Mesodermal cell (in vitro differentiated cells): ENCODE measurements around the gene AMMECR1.

Experiments
- H3K27ac ChIP-seq: 2 replicates; pipeline ENCODE4 v1.7.0; 2013; ENCODE audit warnings: mild to moderate bottlenecking, low read depth, low read length, moderate library complexity; ENCODE audit not compliant: severe bottlenecking
- H3K36me3 ChIP-seq: 2 replicates; pipeline ENCODE4 v1.7.1; 2013; ENCODE audit warnings: mild to moderate bottlenecking, low read length, moderate library complexity; ENCODE audit not compliant: control insufficient read depth, insufficient read depth
- H3K4me1 ChIP-seq: one replicate; pipeline ENCODE4 v1.7.1; 2013; ENCODE audit warnings: mild to moderate bottlenecking, low read length; ENCODE audit not compliant: insufficient read depth, control insufficient read depth, poor library complexity, severe bottlenecking
- H3K4me3 ChIP-seq: 2 replicates; pipeline ENCODE4 v1.7.0; 2013; ENCODE audit warnings: low read length, control low read depth, mild to moderate bottlenecking; ENCODE audit not compliant: insufficient read depth, poor library complexity, severe bottlenecking; ENCODE audit errors: extremely low read depth
- H3K9me3 ChIP-seq: 2 replicates; pipeline ENCODE4 v1.7.1; 2013; ENCODE audit warnings: mild to moderate bottlenecking, low read length, moderate library complexity; ENCODE audit not compliant: control insufficient read depth
- WGBS, 2 experiments: methylation state at CpG; one replicate each; pipeline ENCODE4 v1.1.5; 2013; ENCODE audit warnings: missing lambda C conversion rate in 2 of 2; ENCODE audit not compliant: insufficient coverage in 2 of 2; 5-methylcytosine and 5-hydroxymethylcytosine counted together

AMMECR1 gene

GRCh38 chrX:110214684-110215083, 103.2 kb downstream of the AMMECR1 start:
- WGBS, 2 experiments: no CpG with 5 or more reads among the region's 1 CpG

GRCh38 chrX:110213183-110213582, 104.7 kb downstream of the AMMECR1 start:
- Histone ChIP-seq H3K4me3 (no peak overlapping the region), H3K9me3 (no peaks in the 10 kb centered on the region), H3K4me1 (peaks cover 16% of the 10 kb centered on the region), H3K36me3 (no peaks in the 10 kb centered on the region), H3K27ac (no peak overlapping the region)
- WGBS, 2 experiments: no CpG with 5 or more reads among the region's 1 CpG

More at GRCh38 chrX:110214684-110215083, 103.2 kb downstream of the AMMECR1 start:
- no peaks in the 10 kb centered on the region for H3K36me3 ChIP-seq
- H3K4me3 ChIP-seq: no peak overlapping the region
- H3K9me3 ChIP-seq: no peaks in the 10 kb centered on the region
- H3K27ac ChIP-seq: no peak overlapping the region
- H3K4me1 ChIP-seq: peaks cover 12% of the 10 kb centered on the region

GRCh38 chrX:110212299-110212698, 105.6 kb downstream of the AMMECR1 start:
- Histone ChIP-seq H3K4me1 (peaks cover 17% of the 10 kb centered on the region), H3K4me3 (no peak overlapping the region), H3K36me3 (no peaks in the 10 kb centered on the region), H3K27ac (no peak overlapping the region), H3K9me3 (no peaks in the 10 kb centered on the region)
- no CpG with 5 or more reads among the region's 3 CpGs for WGBS, 2 experiments

GRCh38 chrX:110211340-110211739, 106.5 kb downstream of the AMMECR1 start:
- Histone ChIP-seq H3K4me1 (peaks cover 17% of the 10 kb centered on the region), H3K27ac (no peak overlapping the region), H3K4me3 (no peak overlapping the region), H3K36me3 (no peaks in the 10 kb centered on the region), H3K9me3 (no peaks in the 10 kb centered on the region)
- no CpG with 5 or more reads among the region's 1 CpG for WGBS, 2 experiments

GRCh38 chrX:110210417-110211139, 107.3 kb downstream of the AMMECR1 start:
- Histone ChIP-seq H3K9me3 (no peaks in the 10 kb centered on the region), H3K4me3 (no peak overlapping the region), H3K36me3 (no peaks in the 10 kb centered on the region), H3K4me1 (peaks cover 17% of the 10 kb centered on the region), H3K27ac (peak overlapping the region; percentile 69)
- 80 to 84% methylated on average over 1 to 2 of the region's 5 CpGs for WGBS, 2 experiments

GRCh38 chrX:110208092-110208491, 109.8 kb downstream of the AMMECR1 start:
- H3K36me3 ChIP-seq: no peaks in the 10 kb centered on the region
- H3K27ac ChIP-seq: no peak overlapping the region
- H3K9me3 ChIP-seq: no peaks in the 10 kb centered on the region
- peaks cover 17% of the 10 kb centered on the region for H3K4me1 ChIP-seq
- H3K4me3 ChIP-seq: no peak overlapping the region
- WGBS, 2 experiments: 83% methylated on average over 1 of the region's 2 CpGs; no CpG with 5 or more reads in 1 of the 2 experiments

- Histone ChIP-seq H3K4me1 (peaks cover 9% of the 10 kb centered on the region), H3K9me3 (no peaks in the 10 kb centered on the region), H3K4me3 (no peak overlapping the region), H3K27ac (no peak overlapping the region), H3K36me3 (no peaks in the 10 kb centered on the region)
Observed at GRCh38 chrX:110204986-110205385, 112.9 kb downstream of the AMMECR1 start.

- Histone ChIP-seq H3K27ac (no peak overlapping the region), H3K9me3 (no peaks in the 10 kb centered on the region), H3K36me3 (peaks cover 3% of the 10 kb centered on the region), H3K4me1 (no peaks in the 10 kb centered on the region), H3K4me3 (no peak overlapping the region)
- no CpG with 5 or more reads among the region's 3 CpGs for WGBS, 2 experiments
Observed at GRCh38 chrX:110201799-110202198, 116.1 kb downstream of the AMMECR1 start.

GRCh38 chrX:110194977-110195376, 122.9 kb downstream of the AMMECR1 start:
- no peaks in the 10 kb centered on the region for H3K9me3 ChIP-seq
- H3K4me1 ChIP-seq: no peaks in the 10 kb centered on the region
- no peak overlapping the region for H3K27ac ChIP-seq
- peaks cover 7% of the 10 kb centered on the region for H3K36me3 ChIP-seq
- WGBS, 2 experiments: no CpG with 5 or more reads among the region's 3 CpGs
- H3K4me3 ChIP-seq: no peak overlapping the region

- H3K4me3 ChIP-seq: no peak overlapping the region
- no peak overlapping the region for H3K27ac ChIP-seq
- no peaks in the 10 kb centered on the region for H3K4me1 ChIP-seq
- peaks cover 3% of the 10 kb centered on the region for H3K36me3 ChIP-seq
- H3K9me3 ChIP-seq: no peaks in the 10 kb centered on the region
- WGBS, 2 experiments: no CpG with 5 or more reads among the region's 4 CpGs
Observed at GRCh38 chrX:110192516-110192915, 125.4 kb downstream of the AMMECR1 start.

- H3K9me3 ChIP-seq: no peaks in the 10 kb centered on the region
- no peak overlapping the region for H3K4me3 ChIP-seq
- H3K4me1 ChIP-seq: no peaks in the 10 kb centered on the region
- no peak overlapping the region for H3K27ac ChIP-seq
- WGBS, 2 experiments: no CpG with 5 or more reads among the region's 4 CpGs
- peaks cover 3% of the 10 kb centered on the region for H3K36me3 ChIP-seq
Observed at GRCh38 chrX:110188701-110189558, 129.0 kb downstream of the AMMECR1 start.
